Neural crest cell (in vitro differentiated cells): ENCODE results near the gene HEG1. TPM values are rescaled to one million over a fixed set of nuclear protein-coding genes. Genes with fewer than 3 reads are reported as not detected.

Source experiments
- DNase-seq: peaks from one replicate; pipeline ENCODE4 v3.0.0; 2021; ENCODE audit warnings: low read depth, mixed read lengths, low spot score
- H3K27ac Mint-ChIP-seq: one replicate; pipeline ENCODE4 v1.8.0; 2021; ENCODE audit warnings: mild to moderate bottlenecking, mixed read lengths; ENCODE audit not compliant: unreplicated experiment
- H3K27me3 Mint-ChIP-seq: 2 replicates; pipeline ENCODE4 v1.8.0; 2021; ENCODE audit warnings: low read depth, mild to moderate bottlenecking, mixed read lengths
- H3K36me3 Mint-ChIP-seq: 2 replicates; pipeline ENCODE4 v1.8.0; 2021; ENCODE audit warnings: low read depth, mild to moderate bottlenecking, mixed read lengths
- H3K4me1 Mint-ChIP-seq: 2 replicates; pipeline ENCODE4 v1.8.0; 2021; ENCODE audit warnings: mixed read lengths
- H3K4me3 Mint-ChIP-seq: one replicate; pipeline ENCODE4 v1.8.0; 2021; ENCODE audit warnings: mild to moderate bottlenecking, mixed read lengths
- H3K9me3 Mint-ChIP-seq: 2 replicates; pipeline ENCODE4 v1.8.0; 2021; ENCODE audit warnings: mixed read lengths
- total RNA-seq: library from RNA; stranded (reverse); gene quantifications from 2 replicates; pipeline ENCODE4 v1.2.1, GENCODE V29; 2021
- TF ChIP-seq, protein P1 (sequence below): fragments of 200-600 bp; sonication (generic); conservative IDR thresholded peaks from 2 replicates; pipeline ENCODE4 v1.5.0; 2021; ENCODE audit warnings: antibody characterized with exemption, mild to moderate bottlenecking

The HEG1 gene
- total RNA-seq, 1 donor from 2014 or later, result 32.0 TPM

- no peak overlapping the region for H3K4me3 Mint-ChIP-seq
- no peak for DNase-seq
- H3K4me1 Mint-ChIP-seq, result peaks cover 16% of the 10 kb centered on the region
- TF ChIP-seq, protein P1, sequence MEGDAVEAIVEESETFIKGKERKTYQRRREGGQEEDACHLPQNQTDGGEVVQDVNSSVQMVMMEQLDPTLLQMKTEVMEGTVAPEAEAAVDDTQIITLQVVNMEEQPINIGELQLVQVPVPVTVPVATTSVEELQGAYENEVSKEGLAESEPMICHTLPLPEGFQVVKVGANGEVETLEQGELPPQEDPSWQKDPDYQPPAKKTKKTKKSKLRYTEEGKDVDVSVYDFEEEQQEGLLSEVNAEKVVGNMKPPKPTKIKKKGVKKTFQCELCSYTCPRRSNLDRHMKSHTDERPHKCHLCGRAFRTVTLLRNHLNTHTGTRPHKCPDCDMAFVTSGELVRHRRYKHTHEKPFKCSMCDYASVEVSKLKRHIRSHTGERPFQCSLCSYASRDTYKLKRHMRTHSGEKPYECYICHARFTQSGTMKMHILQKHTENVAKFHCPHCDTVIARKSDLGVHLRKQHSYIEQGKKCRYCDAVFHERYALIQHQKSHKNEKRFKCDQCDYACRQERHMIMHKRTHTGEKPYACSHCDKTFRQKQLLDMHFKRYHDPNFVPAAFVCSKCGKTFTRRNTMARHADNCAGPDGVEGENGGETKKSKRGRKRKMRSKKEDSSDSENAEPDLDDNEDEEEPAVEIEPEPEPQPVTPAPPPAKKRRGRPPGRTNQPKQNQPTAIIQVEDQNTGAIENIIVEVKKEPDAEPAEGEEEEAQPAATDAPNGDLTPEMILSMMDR, result no peak
- H3K9me3 Mint-ChIP-seq, result peaks cover 5% of the 10 kb centered on the region
- H3K27me3 Mint-ChIP-seq, result no peaks in the 10 kb centered on the region
- H3K27ac Mint-ChIP-seq, result no peak overlapping the region
- H3K36me3 Mint-ChIP-seq, result no peaks in the 10 kb centered on the region
Measured at GRCh38 chr3:124950026-124950425, 105.8 kb downstream of the HEG1 start.

GRCh38 chr3:124942613-124943012 lies 113.2 kb downstream of the HEG1 start:
- DNase-seq, result no peak
- H3K36me3 Mint-ChIP-seq, result no peaks in the 10 kb centered on the region
- no peaks in the 10 kb centered on the region for H3K4me1 Mint-ChIP-seq
- no peaks in the 10 kb centered on the region for H3K9me3 Mint-ChIP-seq
- no peak overlapping the region for H3K4me3 Mint-ChIP-seq
- no peaks in the 10 kb centered on the region for H3K27me3 Mint-ChIP-seq
- TF ChIP-seq, protein P1, result no peak
- no peak overlapping the region for H3K27ac Mint-ChIP-seq

- no peak for DNase-seq
- TF ChIP-seq, protein P1, result no peak
- H3K27ac Mint-ChIP-seq, result no peak overlapping the region
- no peak overlapping the region for H3K4me3 Mint-ChIP-seq
- peaks cover 3% of the 10 kb centered on the region for H3K9me3 Mint-ChIP-seq
- H3K27me3 Mint-ChIP-seq, result no peaks in the 10 kb centered on the region
- no peaks in the 10 kb centered on the region for H3K4me1 Mint-ChIP-seq
- H3K36me3 Mint-ChIP-seq, result no peaks in the 10 kb centered on the region
Measured at GRCh38 chr3:124941771-124942170, 114.0 kb downstream of the HEG1 start.

DNA sequence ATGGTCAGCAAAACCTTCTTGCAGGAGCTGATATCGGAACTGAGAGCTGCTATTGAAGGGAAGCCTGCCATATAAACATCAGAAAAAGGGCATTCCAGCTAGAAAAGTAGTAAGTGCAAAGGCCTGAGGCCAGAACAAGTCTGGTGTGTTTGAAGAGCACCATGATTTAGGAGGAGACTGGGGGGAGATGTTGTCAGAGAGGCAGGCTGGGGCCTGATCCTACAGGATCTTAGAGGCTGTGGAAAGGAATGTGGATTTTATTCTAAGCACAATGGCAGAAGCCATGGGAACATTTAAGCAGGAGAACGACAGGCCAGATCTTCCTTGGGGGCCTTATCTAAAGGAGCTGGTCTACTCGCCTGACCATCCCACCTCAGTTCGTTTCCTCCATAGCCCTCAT lies 116.1 kb downstream of the HEG1 start:
- DNase-seq, result no peak
- TF ChIP-seq, protein P1, result no peak
- Mint-ChIP-seq H3K9me3 (peaks cover 7% of the 10 kb centered on the region), H3K36me3 (no peaks in the 10 kb centered on the region), H3K27ac (no peak overlapping the region), H3K4me3 (no peak overlapping the region), H3K27me3 (no peaks in the 10 kb centered on the region), H3K4me1 (peaks cover 6% of the 10 kb centered on the region)

DNA sequence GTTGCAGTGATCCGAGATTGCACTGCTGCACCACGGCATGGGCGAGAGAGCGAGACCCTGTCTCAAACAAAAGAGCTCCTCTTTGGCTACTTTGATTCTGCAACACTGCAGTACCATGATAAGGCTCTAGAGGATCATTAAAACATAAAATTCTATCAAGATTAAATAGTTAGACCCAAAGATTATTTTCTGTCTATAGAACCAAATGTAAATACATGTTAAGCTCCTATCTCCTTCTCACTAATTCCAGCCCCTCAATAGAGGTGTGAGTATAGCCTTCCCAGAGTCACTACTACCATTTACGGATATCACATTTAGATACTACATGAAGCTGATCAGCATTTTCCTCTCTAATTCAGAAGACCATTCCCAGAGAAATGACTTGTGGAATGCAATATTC lies 116.9 kb downstream of the HEG1 start:
- TF ChIP-seq, protein P1, result no peak
- peaks cover 6% of the 10 kb centered on the region for H3K4me1 Mint-ChIP-seq
- H3K4me3 Mint-ChIP-seq, result no peak overlapping the region
- H3K27me3 Mint-ChIP-seq, result no peaks in the 10 kb centered on the region
- no peaks in the 10 kb centered on the region for H3K36me3 Mint-ChIP-seq
- no peak overlapping the region for H3K27ac Mint-ChIP-seq
- H3K9me3 Mint-ChIP-seq, result peaks cover 7% of the 10 kb centered on the region
- no peak for DNase-seq

DNA sequence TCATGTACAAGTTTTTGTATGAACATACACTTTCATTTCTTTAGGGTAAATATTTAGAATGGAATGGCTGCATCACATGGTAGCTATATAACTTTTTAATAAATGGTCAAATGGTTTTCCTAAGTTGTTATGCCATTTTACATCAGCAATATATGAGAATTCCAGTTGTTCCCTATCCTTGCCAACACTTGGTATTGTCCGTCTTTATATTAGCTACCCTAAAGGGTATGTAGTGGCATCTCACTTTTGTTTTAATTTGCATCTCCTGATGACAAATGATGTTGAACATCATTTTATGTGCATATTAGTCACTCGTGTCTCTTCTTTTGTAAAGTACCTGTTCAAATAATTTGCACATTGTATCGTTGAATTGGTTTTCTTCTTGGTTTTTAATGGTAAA lies 118.7 kb downstream of the HEG1 start:
- no peak overlapping the region for H3K4me3 Mint-ChIP-seq
- H3K27me3 Mint-ChIP-seq, result no peaks in the 10 kb centered on the region
- no peak overlapping the region for H3K27ac Mint-ChIP-seq
- H3K36me3 Mint-ChIP-seq, result no peaks in the 10 kb centered on the region
- peaks cover 7% of the 10 kb centered on the region for H3K9me3 Mint-ChIP-seq
- TF ChIP-seq, protein P1, result no peak
- peaks cover 6% of the 10 kb centered on the region for H3K4me1 Mint-ChIP-seq
- no peak for DNase-seq
